Activated CD4-positive, CD25-positive, alpha-beta regulatory T cell (primary cell): ENCODE measurements around the gene SEC61G.

Experiments
- DNase-seq, 4 experiments: peaks; one replicate each; lab custom pipeline; 2025; lab: John Stamatoyannopoulos, UW

SEC61G gene

GRCh38 chr7:54758702-54759592 lies at the start of gene SEC61G:
Gene SEC61G, minus strand, starts transcription at chr7:54759211. Its CDS starts 1,623 bp downstream, at chr7:54757588.
- DNase-seq, result peak; percentile 83 to 93 (median 88)

DNA sequence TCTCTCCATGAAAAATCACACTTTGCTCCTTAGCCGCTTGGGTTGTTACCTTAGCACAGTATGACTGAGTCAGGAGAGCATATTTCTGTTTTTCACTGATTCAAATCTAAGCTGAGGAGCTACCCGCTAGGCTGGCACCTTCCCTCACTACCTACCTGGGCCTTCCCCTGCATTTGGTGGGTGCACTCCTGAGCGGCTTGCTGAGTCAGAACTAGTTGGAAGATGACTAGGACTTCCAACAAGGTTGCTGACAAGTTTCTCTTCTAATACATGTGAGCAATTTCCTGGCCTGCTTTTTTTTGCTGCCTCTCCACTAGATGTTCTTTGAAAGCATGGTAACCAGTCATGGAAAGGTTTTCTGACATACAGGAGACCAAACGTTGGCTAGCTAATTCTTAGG lies 43.8 kb upstream of the SEC61G start:
- no peak for DNase-seq

- DNase-seq, result no peak
Observed at GRCh38 chr7:54802114-54802513, 43.1 kb upstream of the SEC61G start.

DNA sequence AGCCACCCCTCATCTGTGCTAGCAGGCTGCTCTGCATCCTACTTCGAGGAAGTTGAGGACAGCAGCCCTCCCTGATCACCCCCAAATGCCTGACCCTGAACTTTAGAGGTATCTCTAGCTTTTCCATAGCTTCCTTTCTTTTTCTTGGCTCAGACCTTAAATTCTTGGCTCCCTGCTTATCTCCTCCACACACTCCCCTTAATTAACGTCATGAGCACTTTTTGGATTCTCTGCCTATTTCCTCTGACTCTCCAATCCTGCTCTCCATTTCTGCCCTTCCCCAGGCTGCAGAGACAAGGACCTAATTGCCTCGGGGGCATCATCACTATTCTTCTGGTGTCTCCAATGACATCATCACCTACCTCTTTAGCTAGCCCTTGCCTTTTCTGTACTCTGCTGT lies 40.8 kb upstream of the SEC61G start:
- DNase-seq, result no peak

GRCh38 chr7:54798530-54798929 lies 39.5 kb upstream of the SEC61G start:
- DNase-seq, result no peak

GRCh38 chr7:54796853-54797252 lies 37.8 kb upstream of the SEC61G start:
- DNase-seq, result no peak

DNA sequence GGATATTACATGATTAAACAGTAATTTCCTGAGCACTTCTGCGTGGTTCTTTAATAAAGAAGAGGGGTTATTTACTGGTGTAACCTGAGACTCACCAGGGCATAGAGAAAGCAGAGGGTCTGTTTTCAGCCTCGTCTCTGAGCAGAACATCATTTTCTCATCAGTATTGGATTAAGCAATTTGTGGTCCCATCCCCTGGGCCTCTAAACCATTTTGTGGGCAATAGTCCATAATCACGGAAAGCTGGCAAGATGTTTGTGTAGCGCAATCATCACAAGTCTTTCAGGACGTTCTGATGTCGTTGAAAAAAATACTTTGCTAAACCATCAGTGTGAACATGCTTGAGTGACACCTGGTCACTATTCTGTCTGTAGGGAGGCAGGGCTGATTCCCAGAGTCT lies 37.1 kb upstream of the SEC61G start:
- DNase-seq, result no peak

DNA sequence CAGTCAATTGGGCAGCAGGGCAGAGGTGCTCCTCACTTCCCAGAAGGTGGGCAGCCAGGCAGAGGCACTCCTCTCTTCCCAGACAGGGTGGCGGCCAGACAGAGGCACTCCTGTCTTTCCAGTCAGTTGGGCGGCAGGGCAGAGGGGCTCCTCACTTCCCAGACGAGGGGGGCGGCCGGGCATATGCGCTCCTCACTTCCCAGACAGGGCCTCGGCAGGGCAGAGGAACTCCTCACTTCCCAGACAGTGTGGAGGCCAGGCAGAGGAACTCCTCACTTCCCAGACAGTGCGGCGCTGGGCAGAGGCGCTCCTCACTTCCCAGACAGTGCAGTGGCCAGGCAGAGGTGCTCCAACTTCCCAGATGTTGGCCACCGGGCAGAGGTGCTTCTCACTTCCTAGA lies 33.4 kb upstream of the SEC61G start:
- no peak for DNase-seq

DNA sequence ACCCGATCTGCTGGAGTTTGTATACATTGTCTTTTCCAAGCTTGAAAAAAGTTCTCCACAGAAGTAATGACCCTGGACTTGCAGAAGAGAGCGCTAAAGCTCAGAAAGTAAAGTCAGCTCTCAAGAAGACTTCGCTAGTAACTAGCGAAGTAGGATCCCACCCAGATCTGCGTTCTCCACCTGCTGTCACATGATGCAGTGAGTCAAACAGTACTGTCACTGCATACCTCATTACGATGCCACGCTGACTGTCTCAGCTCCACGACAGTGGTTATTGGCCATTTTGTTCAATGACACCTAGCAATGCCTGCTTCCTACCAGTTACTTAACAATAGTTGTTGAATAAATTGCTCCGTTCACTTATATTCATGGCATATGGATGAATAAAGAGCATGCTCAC lies 29.7 kb upstream of the SEC61G start:
- DNase-seq, result no peak

DNA sequence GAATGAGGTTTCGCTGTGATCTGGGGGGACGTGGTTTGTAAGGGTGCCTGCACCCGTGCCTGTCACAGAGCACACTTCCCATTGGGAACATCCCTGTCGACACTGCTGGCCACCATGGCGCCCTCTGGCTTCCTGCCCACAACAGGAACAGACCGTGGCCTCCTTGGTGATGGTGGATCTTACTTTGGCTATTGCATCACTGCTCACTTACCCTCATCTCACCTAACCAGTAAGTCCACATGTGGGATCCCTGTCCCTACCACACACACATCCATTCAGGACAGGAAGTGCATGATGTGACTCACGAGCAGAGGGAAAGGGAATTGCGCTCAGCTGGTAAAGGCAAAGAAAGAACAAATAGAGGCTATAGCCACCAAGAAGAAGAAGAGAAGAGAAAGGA lies 26.2 kb upstream of the SEC61G start:
- no peak for DNase-seq

GRCh38 chr7:54783952-54784351 lies 24.9 kb upstream of the SEC61G start:
- DNase-seq, result no peak

DNA sequence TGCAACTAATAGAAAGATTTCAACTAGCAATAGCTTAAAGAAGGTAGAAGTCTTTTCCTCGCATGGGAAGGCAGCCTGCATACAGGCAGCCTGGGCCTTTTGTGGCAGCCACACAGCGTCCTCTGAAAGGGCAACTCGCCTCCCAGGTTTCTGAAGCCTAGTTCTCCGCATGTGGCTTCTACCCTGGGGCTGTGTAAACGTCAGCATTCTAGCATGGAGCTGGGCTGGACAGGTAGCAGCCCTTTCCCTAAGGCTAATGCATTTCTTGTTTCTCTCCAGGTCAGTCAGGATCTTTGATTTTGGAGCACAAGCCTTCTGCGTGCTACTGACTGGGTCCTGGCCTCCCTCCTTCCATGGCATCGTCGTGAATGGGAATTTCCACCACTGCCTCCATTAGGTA lies 23.8 kb upstream of the SEC61G start:
- no peak for DNase-seq

- no peak for DNase-seq
Observed at GRCh38 chr7:54782314-54782713, 23.3 kb upstream of the SEC61G start.

- no peak for DNase-seq
Observed at GRCh38 chr7:54781134-54781920, 22.3 kb upstream of the SEC61G start.

DNA sequence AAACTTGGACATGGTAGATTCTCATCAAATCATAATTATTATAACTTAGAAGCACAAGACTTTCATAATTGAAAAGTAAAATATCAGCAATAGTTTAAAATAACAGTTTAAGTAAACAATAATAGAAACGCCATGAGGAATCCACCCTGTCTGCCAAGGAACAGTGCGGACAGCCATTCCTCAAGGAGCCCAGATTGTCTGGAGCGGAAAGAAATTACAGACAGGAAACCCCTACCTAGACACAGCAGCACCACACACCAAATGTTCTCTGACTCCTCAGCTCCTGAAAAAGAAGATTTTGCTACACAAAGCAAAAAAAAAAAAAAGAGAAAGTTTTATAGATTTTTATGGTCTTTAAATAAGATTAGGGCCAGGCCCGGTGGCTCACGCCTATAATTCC lies 21.5 kb upstream of the SEC61G start:
- no peak for DNase-seq

- DNase-seq, result no peak
Observed at GRCh38 chr7:54778696-54779540, 19.9 kb upstream of the SEC61G start.

DNA sequence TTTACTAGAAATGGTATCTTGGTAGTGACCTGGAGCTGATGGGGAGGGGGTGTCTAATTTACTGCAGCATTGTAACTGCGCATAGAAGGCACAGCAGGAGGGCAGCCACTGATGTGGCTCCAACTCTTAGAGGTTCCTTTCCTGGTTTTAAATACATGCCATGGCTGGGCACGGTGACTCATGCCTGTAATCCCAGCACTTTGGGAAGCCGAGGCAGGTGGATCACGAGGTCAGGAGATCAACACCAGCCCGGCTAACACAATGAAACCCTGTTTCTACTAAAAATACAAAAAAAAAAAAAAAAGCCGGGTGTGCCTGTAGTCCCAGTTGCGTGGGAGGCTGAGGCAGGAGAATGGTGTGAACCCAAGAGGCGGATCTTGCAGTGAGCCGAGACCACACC lies 19.2 kb upstream of the SEC61G start:
- DNase-seq, result no peak

DNA sequence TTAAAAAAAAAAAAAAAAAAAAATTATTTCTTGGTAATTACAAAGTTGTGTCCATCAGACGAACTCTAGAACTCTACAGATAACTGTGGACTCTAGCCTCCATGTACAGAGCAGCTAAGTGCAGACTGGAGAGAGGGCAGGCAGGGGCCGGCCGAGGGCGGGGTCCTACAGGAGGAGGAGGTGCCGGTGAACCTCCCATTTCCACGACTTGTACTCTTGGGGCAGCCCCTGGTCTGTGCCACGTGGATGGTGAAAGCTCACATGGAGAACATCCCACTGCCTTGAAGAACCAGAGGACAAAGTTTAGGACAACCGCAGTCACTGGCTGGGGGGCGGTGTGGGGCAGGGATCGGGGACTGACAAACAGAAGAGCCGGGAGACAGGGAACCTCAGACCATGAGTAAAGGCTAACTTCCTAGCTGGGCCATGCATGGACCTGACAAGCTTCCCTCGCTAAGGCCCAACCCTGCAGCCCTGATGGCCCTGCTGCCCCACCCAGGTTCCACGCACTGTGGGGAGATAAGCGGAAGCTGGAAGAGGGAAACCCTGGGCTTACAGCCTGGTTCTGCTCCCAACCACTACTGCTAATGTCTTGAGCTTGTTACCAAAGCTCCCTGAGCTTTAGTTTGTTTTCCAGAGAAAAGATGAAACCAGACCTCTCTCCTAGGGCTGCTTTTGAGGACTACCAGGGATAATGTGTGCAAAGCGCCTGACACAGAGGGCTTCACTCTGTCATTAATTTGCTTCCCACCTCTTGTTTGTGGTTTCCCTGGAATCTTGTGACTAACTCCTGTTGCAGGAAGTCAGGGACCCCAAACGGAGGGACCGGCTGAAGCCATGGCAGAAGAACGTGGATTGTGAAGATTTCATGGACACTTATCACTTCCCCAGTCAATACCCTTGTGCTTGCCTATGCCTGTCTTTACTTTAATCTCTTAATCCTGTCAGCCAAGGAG lies 16.1 kb upstream of the SEC61G start:
- no peak for DNase-seq

DNA sequence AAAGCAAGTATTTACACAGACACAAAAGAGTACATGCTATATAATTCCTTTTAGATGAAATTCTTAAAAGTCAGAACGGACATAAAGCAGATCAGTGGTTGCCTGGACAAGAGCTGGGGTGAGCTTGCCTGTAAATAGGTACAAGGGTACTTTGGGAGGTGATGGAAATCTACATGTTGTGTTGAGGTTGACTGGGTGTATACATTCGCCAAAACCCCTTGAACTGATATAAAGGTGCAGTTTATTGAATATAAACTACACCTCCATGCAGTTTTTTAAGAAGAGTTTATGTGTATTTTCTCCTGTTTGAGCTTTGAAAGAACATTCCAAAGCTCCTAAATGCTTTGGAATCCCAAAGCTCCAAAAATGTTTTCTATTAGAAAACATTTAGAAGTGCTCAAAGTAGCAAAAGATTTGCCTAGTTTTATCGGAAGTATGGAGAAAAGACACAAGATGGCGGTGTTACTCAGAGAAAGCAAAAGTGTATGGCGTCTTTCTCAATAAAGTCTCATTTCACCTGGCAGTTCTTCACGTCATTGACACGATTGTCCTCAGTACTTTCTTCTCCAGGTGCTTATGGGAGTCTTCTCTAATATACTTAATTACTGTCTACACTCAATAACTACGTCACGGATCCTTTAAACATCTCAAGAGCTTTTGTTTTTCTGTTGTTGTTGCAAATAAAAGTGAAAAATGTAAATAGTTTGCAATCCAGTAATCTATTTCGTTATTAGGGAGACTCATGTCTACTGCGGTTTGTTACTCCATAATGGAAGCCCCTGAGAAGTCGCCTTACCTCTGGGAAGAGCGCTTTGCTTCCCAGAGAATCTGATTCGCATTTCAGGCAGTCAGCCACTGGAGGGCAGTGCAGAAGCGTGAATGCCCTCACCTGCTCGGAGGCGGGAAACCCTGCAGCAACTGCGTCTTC lies 14.7 kb upstream of the SEC61G start:
- peak; percentile 7 to 42 (median 15) for DNase-seq

DNA sequence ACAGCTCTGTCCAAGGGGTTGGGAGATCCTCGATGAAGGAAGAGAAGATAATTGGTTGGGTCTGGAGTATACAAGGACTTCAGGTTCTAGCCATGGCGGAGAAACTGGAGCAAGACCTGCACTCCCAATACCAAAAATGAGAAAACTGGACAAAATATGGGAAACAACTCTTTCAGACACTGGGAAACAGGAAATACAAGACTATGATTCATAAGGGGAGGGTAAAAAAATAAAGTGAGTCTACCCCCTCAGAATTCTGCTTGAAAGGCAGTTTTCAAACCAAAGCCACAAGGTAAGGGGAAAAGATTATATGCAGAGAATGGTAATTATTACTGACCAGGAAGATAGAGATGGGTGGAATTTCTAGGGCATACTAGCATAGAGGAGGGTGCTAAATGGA lies 10.2 kb upstream of the SEC61G start:
- DNase-seq, result no peak
